HCT116 (cell line): ENCODE data around the gene PHACTR4.
A peak's percentile ranks its signal among the peaks of the same experiment; 100 is the strongest.

Source experiments
- CBX3 ChIP-seq: IDR thresholded peaks from 2 replicates; pipeline ENCODE4 v1.6.1; 2012; ENCODE audit warnings: low read depth
- CEBPB ChIP-seq: IDR thresholded peaks from 2 replicates; pipeline ENCODE4 v1.6.1; 2012; ENCODE audit warnings: low read depth
- CTCF ChIP-seq, 3 experiments: fragments of 200-600 bp in 1 of 3; sonication (generic) in 1 of 3; IDR thresholded peaks in 2 of 3; conservative IDR thresholded peaks in 1 of 3; 2 replicates each; pipeline ENCODE4 v1.5.1; 2012 to 2017; ENCODE audit warnings: low read depth in 2 of 3, low read length in 2 of 3, antibody characterized with exemption in 1 of 3, borderline replicate concordance in 1 of 3, control low read depth in 1 of 3, mild to moderate bottlenecking in 1 of 3, mixed read lengths in 1 of 3, mixed run types in 1 of 3, moderate library complexity in 1 of 3; ENCODE audit not compliant: insufficient read depth in 1 of 3
- EZH2phosphoT487 ChIP-seq: fragments of 200-600 bp; IDR thresholded peaks from 2 replicates; pipeline ENCODE4 v1.6.1; 2018; ENCODE audit warnings: antibody characterized with exemption, borderline replicate concordance
- MAX ChIP-seq: IDR thresholded peaks from 2 replicates; pipeline ENCODE4 v1.6.1; 2012
- POLR2A ChIP-seq: IDR thresholded peaks from 2 replicates; pipeline ENCODE4 v1.7.0; 2011; ENCODE audit warnings: borderline replicate concordance; ENCODE audit not compliant: insufficient read depth, insufficient read length; ENCODE audit errors: extremely low read depth
- POLR2AphosphoS5 ChIP-seq: IDR thresholded peaks from 2 replicates; pipeline ENCODE4 v1.6.1; 2011; ENCODE audit warnings: mild to moderate bottlenecking, low read depth, low read length, moderate library complexity
- REST ChIP-seq: IDR thresholded peaks from 2 replicates; pipeline ENCODE4 v1.6.1; 2012; ENCODE audit warnings: low read depth
- SP1 ChIP-seq: IDR thresholded peaks from 2 replicates; pipeline ENCODE4 v1.6.1; 2012; ENCODE audit warnings: low read depth
- ZBTB33 ChIP-seq: IDR thresholded peaks from 2 replicates; pipeline ENCODE4 v1.6.1; 2011; ENCODE audit warnings: mild to moderate bottlenecking, low read length, moderate library complexity; ENCODE audit not compliant: insufficient replicate concordance; ENCODE audit errors: extremely low read depth
- ZNF274 ChIP-seq: fragments of 200-500 bp; sonication (Bioruptor generic); IDR thresholded peaks from 2 replicates; pipeline ENCODE4 v1.6.1; 2014; ENCODE audit warnings: mild to moderate bottlenecking, low read depth, low read length, inconsistent platforms

GRCh38 chr1:28417926-28418637, 48.5 kb downstream of the PHACTR4 start:
- no peak for TF ChIP-seq POLR2A
- no peak for TF ChIP-seq CTCF (IDR thresholded peaks at IDR 0.05 in 2 of 3, conservative IDR thresholded peaks at IDR 0.05 in 1 of 3; ENCODE audit: borderline replicate concordance in 1 of 3, insufficient read depth in 1 of 3, low read depth in 2 of 3, low read length in 2 of 3)
- TF ChIP-seq ZNF274 = no peak
- TF ChIP-seq EZH2phosphoT487 = no peak
- TF ChIP-seq CBX3 = no peak
- TF ChIP-seq REST = no peak
- 0 out of 2 replicates have a peak, but pooled peaks have one; percentile 20 for TF ChIP-seq CEBPB
- no peak for TF ChIP-seq SP1
- TF ChIP-seq POLR2AphosphoS5 = no peak
- no peak for TF ChIP-seq MAX
- TF ChIP-seq ZBTB33 = no peak
